Measurements from ENCODE around the gene ZDHHC3.
"Not testable (repeated sequence)": the region's sequence is repeated elsewhere in the genome, so short reads cannot be mapped to it uniquely, and the experiment has no call there.

The ZDHHC3 gene

DNA sequence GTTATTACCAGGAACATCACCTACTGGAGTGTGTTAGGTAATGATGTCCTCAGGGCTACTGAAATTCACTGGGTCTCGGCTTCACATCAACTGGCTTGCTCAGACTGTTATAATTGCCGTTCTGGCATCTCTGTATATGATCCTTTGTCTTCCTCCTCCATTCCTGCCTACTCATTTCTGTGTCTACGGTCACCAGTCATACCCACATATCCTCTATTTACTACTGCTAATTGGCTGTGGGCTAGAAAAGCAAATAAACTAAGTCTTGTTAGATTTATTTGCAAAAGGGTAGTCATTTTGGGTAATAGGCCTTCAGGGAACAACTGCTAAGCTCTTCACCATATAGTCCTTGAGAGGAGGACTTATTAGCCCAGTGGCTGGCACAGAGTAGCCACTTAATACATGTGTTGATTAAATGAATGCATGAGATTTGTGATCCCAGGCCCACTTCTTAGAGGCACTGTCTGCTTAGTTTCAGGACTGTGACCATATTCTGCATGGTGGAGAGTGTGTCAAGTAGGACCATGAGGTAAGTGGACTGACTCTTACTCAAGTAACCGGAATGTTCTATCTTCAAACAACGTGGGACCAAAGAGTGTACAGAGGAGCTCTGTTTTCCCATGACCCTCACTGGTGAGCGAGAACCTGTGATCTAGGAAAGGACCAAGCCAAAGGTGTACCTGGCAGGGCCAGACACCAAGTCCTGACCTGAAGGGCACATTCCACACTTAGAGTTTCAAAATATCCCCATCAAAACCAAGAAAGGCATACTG lies 13.2 kb downstream of the ZDHHC3 start:
- DNase-seq: no peak

DNA sequence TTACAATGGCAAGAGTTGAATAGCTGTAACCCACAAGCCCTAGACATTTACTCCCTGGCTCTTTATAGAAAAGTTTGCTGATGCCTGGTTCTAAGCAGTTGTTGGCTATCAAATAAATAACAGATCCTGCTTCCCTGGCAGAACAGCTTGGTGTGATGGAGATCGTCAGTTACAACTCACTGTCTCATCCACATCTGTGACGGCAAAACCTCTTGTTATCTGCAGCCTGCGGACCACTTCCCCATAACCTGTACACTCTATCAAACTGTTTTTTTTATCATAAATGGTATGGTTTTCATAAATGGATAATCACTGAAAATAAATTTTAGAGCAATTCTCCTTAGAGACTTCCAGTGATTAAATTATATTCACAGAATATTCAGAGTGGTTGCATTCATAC lies 14.1 kb downstream of the ZDHHC3 start:
- no peak for DNase-seq

GRCh38 chr3:44960387-44961026 lies 15.5 kb downstream of the ZDHHC3 start:
- no peak for DNase-seq

- DNase-seq: no peak
Measured at GRCh38 chr3:44958386-44958785, 17.6 kb downstream of the ZDHHC3 start.

DNA sequence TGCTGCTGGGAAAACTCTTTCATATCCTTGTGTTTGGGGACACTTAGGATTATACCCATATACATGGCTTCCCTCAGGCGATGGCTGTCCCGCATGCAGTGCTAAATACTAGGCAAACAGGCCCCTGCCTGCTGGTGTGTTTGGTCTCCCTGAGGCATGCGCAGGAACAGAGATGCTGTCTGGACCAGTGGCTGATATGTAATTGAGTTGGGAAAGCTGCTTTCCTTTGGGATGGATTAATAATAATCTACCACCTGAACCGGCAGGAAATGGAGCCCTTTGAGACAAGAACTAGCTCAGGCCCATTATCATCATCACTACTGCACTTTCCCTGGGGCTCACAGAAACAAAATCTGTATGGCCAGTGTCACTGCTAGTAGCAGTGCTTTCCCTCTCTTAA lies 18.0 kb downstream of the ZDHHC3 start:
- no peak for DNase-seq

- DNase-seq: no peak
Measured at GRCh38 chr3:44955917-44956316, 20.1 kb downstream of the ZDHHC3 start.

- DNase-seq: no peak
Measured at GRCh38 chr3:44954962-44955361, 21.0 kb downstream of the ZDHHC3 start.

GRCh38 chr3:44954304-44954703 lies 21.7 kb downstream of the ZDHHC3 start:
- DNase-seq: no peak

DNA sequence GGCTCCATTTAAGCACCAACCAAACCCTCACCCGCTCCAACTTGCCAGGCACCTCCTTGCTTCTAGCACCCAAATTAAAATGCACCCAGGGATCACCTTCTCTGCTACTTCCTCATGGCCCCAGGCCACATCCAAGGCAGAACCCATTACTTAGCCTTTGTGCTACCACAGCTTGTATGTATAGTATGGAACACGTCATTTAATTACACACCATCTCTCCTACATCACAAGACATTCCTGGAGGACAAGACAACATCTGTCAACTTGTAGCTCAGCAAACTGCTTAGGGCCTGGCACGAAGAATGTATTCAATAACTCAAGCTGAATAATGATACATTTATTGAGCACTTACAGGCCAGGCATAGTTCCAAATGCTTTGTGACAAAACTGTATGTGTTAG lies 23.3 kb downstream of the ZDHHC3 start:
- DNase-seq: no peak

GRCh38 chr3:44950275-44950734 lies 25.7 kb downstream of the ZDHHC3 start:
- no peak for DNase-seq

GRCh38 chr3:44949770-44950169 lies 26.2 kb downstream of the ZDHHC3 start:
- DNase-seq: not testable (repeated sequence)

DNA sequence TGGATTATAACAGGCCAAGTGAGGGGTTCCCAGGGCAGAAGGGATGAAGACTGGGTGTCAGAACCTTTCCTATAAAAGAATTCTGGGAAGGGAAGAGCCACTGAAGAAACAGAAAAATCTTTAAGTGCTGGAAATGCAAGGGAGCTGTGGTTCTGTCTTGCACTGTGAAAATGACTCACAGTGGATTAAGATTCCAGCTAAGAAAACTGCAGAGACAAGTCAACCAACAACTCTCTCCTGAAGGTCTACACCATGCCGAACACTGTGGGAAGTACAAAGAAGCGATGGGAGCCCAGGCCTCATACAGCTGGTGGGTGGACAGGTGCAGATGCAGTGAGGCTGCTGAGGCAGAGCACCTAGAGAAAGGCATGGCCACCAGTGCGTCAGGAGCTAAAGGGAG lies 27.7 kb downstream of the ZDHHC3 start:
- no peak for DNase-seq

- DNase-seq: no peak
Measured at GRCh38 chr3:44942202-44942921, 33.6 kb downstream of the ZDHHC3 start.

DNA sequence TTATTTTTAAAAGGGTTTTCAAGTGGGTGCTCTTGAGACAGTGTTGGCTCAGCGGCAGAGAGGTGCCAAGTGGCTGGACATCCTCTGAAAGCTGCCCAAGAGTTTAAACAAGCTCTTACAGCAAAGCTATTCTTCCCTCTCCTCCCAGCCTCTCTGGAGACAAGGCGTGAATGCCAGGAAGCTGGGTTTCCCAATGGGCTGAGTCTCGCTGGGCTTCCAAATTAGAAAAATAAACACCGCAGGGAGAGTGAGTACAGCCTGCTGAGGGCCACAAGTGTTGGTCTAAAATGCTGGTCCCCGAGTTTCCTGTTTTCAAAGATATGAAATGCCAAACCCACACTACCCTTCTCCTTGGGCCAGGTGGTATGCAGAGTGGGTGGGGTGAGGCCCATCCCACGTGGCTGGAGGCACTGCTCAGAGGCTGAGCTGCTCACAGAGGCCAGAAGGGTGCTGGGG lies 36.4 kb downstream of the ZDHHC3 start:
- no peak for DNase-seq

DNA sequence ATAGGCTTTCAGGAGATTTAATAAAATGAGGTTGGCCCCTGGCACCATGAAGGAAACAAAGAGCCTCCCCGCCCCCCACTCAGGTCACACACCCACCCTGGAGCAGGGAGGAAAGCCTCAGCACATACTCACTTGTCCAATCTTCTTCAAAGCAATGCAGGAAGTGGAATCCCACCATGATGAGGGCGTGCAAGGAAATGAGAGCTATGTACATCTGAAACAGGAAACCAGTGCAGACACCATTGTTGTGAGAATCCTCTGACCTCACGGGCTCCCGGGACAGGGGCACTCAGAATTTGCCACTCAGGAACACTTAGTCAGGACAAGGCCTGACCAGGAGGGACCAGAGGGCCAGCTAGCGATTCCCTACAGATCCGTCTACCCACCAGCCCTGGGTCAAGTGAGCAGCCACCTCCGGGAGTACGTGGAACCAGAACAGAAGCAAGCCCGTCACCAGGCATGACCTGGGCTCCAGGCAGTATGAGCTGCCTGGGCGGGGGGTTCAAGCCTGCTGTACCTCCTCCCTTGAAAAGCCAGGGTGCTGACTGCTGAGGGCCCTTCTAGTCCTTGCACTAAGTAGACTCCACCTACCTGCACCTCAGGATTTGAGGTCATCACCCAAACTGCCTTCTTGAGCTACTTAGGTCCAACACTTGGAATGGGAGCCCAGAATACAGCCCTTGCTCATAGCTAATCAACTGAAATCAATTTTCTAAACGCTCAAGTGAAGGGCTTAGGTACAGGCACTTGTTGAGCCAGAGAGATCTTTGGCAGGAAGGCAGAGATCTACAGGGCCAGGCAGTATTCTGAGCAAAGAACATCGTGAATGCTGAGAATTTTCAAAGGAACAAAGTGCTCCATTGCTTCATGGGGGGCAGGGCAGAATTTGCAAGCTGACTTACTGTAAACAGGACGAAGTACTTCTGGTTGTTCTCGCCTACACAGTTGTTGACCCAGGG lies 42.7 kb downstream of the ZDHHC3 start:
- no peak for DNase-seq

GRCh38 chr3:44932271-44932670 lies 43.7 kb downstream of the ZDHHC3 start:
- DNase-seq: no peak

DNA sequence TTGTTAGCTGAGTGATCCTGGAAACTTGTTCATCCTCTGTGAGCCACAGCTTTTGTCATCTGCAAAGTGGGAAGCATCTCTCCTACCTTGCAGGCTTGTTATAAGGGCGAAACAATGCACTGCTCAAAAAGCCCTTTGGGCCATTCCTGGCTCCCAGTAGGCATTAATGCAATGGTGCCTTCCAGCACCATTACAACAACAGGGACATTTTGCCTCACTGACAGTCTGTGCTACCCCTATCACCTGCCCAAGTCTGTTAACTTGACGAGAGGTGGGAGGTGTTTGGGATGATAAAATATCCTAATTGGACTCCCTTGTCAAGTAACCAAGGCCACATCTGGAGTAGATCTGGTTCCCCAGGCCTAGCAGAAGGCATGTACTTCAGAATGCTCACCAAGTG lies 44.2 kb downstream of the ZDHHC3 start:
- DNase-seq: no peak

- no peak for DNase-seq
Measured at GRCh38 chr3:44930911-44931310, 45.1 kb downstream of the ZDHHC3 start.

DNA sequence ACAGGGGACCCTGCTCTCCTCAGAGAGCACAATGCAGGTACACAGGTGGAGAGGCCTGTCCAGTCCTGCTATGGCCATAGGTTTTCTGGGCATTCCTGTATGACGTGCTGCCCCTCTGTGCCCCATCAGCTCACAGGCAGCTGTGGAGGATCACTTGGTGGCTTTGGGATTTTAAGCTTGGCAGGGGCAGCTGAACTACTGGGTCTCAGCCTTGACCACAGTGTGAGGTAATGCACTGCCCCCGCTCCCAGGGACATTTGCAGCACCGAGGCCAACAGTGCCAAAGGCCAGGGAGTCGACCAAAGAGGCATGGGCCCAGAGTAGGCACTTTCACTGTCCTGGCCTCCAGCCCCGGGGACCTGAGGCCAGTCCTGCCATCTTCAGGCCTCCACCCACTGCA lies 46.2 kb downstream of the ZDHHC3 start:
- DNase-seq: no peak

- no peak for DNase-seq
Measured at GRCh38 chr3:44927371-44927770, 48.6 kb downstream of the ZDHHC3 start.

- DNase-seq: no peak
Measured at GRCh38 chr3:44926921-44927320, 49.1 kb downstream of the ZDHHC3 start.

DNA sequence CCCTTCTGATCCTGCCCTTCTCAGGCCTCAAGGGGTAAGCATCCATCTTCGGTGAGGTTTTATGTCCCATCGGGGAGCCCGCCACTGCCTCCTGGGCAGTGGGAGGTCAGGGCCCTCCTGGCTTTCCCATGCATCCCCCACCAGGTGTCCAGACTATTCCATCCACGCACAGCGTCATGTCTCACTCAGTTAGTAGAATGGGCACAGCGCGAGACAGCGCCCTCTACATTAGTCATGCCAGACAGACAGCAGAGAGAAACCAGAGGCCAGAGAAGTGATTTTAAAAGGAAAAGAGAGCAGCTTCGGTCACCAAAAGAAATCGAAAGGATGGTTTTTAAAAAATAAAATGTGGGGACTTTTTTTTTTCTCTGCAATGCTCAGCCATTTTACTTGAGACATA lies 49.8 kb downstream of the ZDHHC3 start:
- no peak for DNase-seq
